HEK293 (cell line): ENCODE measurements around the gene TM4SF5.

Experiments used
- CTCF ChIA-PET: fragments of 350-600 bp; formaldehyde crosslinking; extraction: SDS; loops from one replicate; lab custom pipeline; 2021; ENCODE audit warnings: antibody characterized with exemption; lab: Yijun Ruan, JAX
- POLR2A ChIA-PET: fragments of 300-600 bp; formaldehyde crosslinking; extraction: SDS; loops from one replicate; lab custom pipeline; 2020; ENCODE audit warnings: antibody characterized with exemption, inconsistent platforms; lab: Yijun Ruan, JAX
- H3K27ac ChIP-seq: fragments of 200-500 bp; sonication (Bioruptor generic); 2 replicates; pipeline ENCODE4 v1.5.1; 2014; ENCODE audit warnings: low read depth, low read length, control low read depth, inconsistent platforms; ENCODE audit errors: extremely low read depth
- H3K36me3 ChIP-seq, 2 experiments: fragments of 200-500 bp in 1 of 2; sonication (Bioruptor generic) in 1 of 2; 1 replicate in 1 of 2; 2 replicates in 1 of 2; pipeline ENCODE4 v1.5.1; 2014 to 2017; ENCODE audit warnings: inconsistent platforms in 2 of 2, low read length in 2 of 2; ENCODE audit not compliant: control insufficient read depth in 2 of 2, insufficient read depth in 1 of 2
- H3K4me1 ChIP-seq: fragments of 200-500 bp; sonication (Bioruptor generic); 2 replicates; pipeline ENCODE4 v1.5.1; 2014; ENCODE audit warnings: mild to moderate bottlenecking, low read length, inconsistent platforms; ENCODE audit not compliant: control insufficient read depth, insufficient read depth
- H3K4me3 ChIP-seq: 2 replicates; pipeline ENCODE4 v1.5.1; 2011; ENCODE audit warnings: low read depth, mild to moderate bottlenecking, control low read depth, low read length, moderate library complexity
- H3K9me3 ChIP-seq: fragments of 200-500 bp; sonication (Bioruptor generic); 2 replicates; pipeline ENCODE4 v1.5.1; 2014; ENCODE audit warnings: low read depth, low read length, inconsistent platforms; ENCODE audit not compliant: control insufficient read depth, insufficient read depth
- GLI2 ChIP-seq: fragments of 450-650 bp; formaldehyde crosslinking; IDR thresholded peaks from 2 replicates; pipeline ENCODE4; 2017; ENCODE audit warnings: missing biosample characterization, missing genetic modification characterization, low read depth, borderline replicate concordance
- MZF1 ChIP-seq: fragments of 450-650 bp; formaldehyde crosslinking; IDR thresholded peaks from 2 replicates; pipeline ENCODE4 v1.5.1; 2017; ENCODE audit warnings: missing biosample characterization, missing genetic modification characterization, borderline replicate concordance
- OVOL3 ChIP-seq: fragments of 450-650 bp; formaldehyde crosslinking; IDR thresholded peaks from 2 replicates; pipeline ENCODE4 v1.5.1; 2016; ENCODE audit warnings: missing biosample characterization, missing genetic modification characterization
- PRDM10 ChIP-seq: fragments of 450-650 bp; formaldehyde crosslinking; IDR thresholded peaks from 2 replicates; pipeline ENCODE4 v1.5.1; 2016; ENCODE audit warnings: missing biosample characterization, missing genetic modification characterization
- SP2 ChIP-seq: fragments of 450-650 bp; formaldehyde crosslinking; IDR thresholded peaks from 2 replicates; pipeline ENCODE4 v1.5.1; 2016; ENCODE audit warnings: missing biosample characterization, missing genetic modification characterization
- ZEB2 ChIP-seq: fragments of 450-650 bp; formaldehyde crosslinking; IDR thresholded peaks from 2 replicates; pipeline ENCODE4 v1.5.1; 2016; ENCODE audit warnings: missing biosample characterization, missing genetic modification characterization
- ZNF121 ChIP-seq: fragments of 450-650 bp; formaldehyde crosslinking; IDR thresholded peaks from 2 replicates; pipeline ENCODE4 v1.5.1; 2016; ENCODE audit warnings: missing biosample characterization, missing genetic modification characterization
- ZNF16 ChIP-seq: fragments of 450-650 bp; formaldehyde crosslinking; IDR thresholded peaks from 2 replicates; pipeline ENCODE4 v1.5.1; 2016; ENCODE audit warnings: low read depth, missing biosample characterization, missing genetic modification characterization
- ZNF274 ChIP-seq, 2 experiments: fragments of 200-500 bp in 1 of 2; fragments of 450-650 bp in 1 of 2; sonication (Bioruptor generic) in 1 of 2; formaldehyde crosslinking in 1 of 2; IDR thresholded peaks; 2 replicates each; pipeline versions ENCODE4 v1.5.1 to v1.6.1; 2014 to 2016; ENCODE audit warnings: borderline replicate concordance in 1 of 2, inconsistent platforms in 1 of 2, low read length in 1 of 2, missing biosample characterization in 1 of 2, missing genetic modification characterization in 1 of 2
- ZNF501 ChIP-seq: fragments of 450-650 bp; formaldehyde crosslinking; IDR thresholded peaks from 2 replicates; pipeline ENCODE4 v1.5.1; 2016; ENCODE audit warnings: missing biosample characterization, missing genetic modification characterization
- ZNF513 ChIP-seq: fragments of 450-650 bp; IDR thresholded peaks from 2 replicates; pipeline ENCODE4 v1.5.1; 2018; ENCODE audit warnings: missing biosample characterization, missing genetic modification characterization
- ZNF548 ChIP-seq: fragments of 450-650 bp; formaldehyde crosslinking; IDR thresholded peaks from 2 replicates; pipeline ENCODE4 v1.5.1; 2016; ENCODE audit warnings: missing biosample characterization, missing genetic modification characterization
- ZNF555 ChIP-seq: fragments of 450-650 bp; formaldehyde crosslinking; conservative IDR thresholded peaks from 2 replicates; pipeline ENCODE4 v1.5.1; 2017; ENCODE audit warnings: missing biosample characterization, mild to moderate bottlenecking, missing genetic modification characterization, inconsistent platforms
- ZNF558 ChIP-seq: fragments of 450-650 bp; formaldehyde crosslinking; IDR thresholded peaks from 2 replicates; pipeline ENCODE4 v1.5.1; 2016; ENCODE audit warnings: missing biosample characterization, missing genetic modification characterization
- ZNF837 ChIP-seq: fragments of 450-650 bp; formaldehyde crosslinking; IDR thresholded peaks from 2 replicates; pipeline ENCODE4 v1.5.1; 2016; ENCODE audit warnings: missing biosample characterization, missing genetic modification characterization
- TF ChIP-seq, protein P1 (sequence below): fragments of 450-650 bp; formaldehyde crosslinking; IDR thresholded peaks from 2 replicates; pipeline ENCODE4 v1.5.1; 2016; ENCODE audit warnings: missing biosample characterization, missing genetic modification characterization
- TF ChIP-seq, protein P2 (sequence below): fragments of 450-650 bp; formaldehyde crosslinking; IDR thresholded peaks from 2 replicates; pipeline ENCODE4 v1.5.1; 2016; ENCODE audit warnings: missing biosample characterization, missing genetic modification characterization
- TF ChIP-seq, protein P3 (sequence below): fragments of 450-650 bp; IDR thresholded peaks from 2 replicates; pipeline ENCODE4 v1.5.1; 2018; ENCODE audit warnings: missing biosample characterization, mild to moderate bottlenecking, missing genetic modification characterization

TM4SF5 gene

DNA sequence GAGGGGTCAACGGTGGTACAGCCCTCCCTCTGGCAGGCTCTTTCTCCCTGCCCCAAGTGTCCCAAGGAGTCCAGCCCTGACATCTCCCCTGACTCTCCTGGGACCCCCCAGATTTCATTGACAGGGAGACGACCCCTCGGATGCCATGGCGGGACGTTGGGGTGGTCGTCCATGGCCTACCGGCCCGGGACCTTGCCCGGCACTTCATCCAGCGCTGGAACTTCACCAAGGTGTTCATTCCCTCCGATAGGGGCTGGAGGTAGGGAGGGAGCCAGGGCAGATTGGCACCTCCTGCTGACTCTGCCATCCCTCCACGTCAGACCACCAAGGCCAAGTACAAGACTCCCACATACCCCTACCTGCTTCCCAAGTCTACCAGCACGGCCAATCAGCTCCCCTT, 45.1 kb downstream of the TM4SF5 start (continued):
- TF ChIP-seq PRDM10 (tag by site-specific recombination) (no peak), ZNF837 (tag by site-specific recombination) (no peak), MZF1 (tag by site-specific recombination) (no peak), OVOL3 (no peak), GLI2 (tag by site-specific recombination) (no peak), SP2 (tag by site-specific recombination) (no peak), ZNF558 (tag by site-specific recombination) (no peak), ZEB2 (tag by site-specific recombination) (no peak), ZNF16 (tag by site-specific recombination) (no peak), ZNF121 (tag by site-specific recombination) (no peak), ZNF555 (tag by site-specific recombination) (no peak)

DNA sequence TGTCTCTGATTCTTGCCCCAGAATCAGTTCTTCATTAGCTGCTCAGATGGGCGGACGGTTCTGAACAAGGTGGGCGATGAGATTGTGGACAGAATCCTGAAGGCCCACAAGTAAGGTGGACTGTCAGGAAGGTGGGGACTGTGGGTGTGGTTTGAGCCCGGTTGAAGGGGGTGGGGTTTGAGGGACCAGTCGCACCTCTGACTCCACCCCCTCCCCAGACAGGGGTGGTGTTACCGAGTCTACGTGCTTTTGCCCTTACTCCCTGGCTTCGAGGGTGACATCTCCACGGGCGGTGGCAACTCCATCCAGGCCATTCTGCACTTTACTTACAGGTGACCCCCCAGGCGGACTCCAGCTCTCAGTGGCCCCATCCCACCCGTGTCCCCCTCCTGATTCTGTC, 46.6 kb downstream of the TM4SF5 start:
- ChIA-PET POLR2A (interaction anchor here (1.2 kb wide), 1 partner anchor 12 kb away, joined by 6 read pairs; the partner anchor contains the start of gene PLD2), CTCF (interaction anchor here (1.1 kb wide), 1 partner anchor 63 kb away, joined by 3 read pairs; no protein-coding TSS in a partner anchor)
- peaks cover 0 to 49% of the 10 kb centered on the region in 2 experiments; a peak in 2 of 3 replicates for H3K36me3 ChIP-seq
- H3K4me3 ChIP-seq, result no peak overlapping the region
- TF ChIP-seq, protein P1, sequence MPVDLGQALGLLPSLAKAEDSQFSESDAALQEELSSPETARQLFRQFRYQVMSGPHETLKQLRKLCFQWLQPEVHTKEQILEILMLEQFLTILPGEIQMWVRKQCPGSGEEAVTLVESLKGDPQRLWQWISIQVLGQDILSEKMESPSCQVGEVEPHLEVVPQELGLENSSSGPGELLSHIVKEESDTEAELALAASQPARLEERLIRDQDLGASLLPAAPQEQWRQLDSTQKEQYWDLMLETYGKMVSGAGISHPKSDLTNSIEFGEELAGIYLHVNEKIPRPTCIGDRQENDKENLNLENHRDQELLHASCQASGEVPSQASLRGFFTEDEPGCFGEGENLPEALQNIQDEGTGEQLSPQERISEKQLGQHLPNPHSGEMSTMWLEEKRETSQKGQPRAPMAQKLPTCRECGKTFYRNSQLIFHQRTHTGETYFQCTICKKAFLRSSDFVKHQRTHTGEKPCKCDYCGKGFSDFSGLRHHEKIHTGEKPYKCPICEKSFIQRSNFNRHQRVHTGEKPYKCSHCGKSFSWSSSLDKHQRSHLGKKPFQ (tag by site-specific recombination), result no peak
- TF ChIP-seq ZNF501 (tag by site-specific recombination), result no peak
- no peak for TF ChIP-seq ZEB2 (tag by site-specific recombination)
- no peak for TF ChIP-seq ZNF513 (tag by site-specific recombination)
- no peak for TF ChIP-seq ZNF274 (IDR thresholded peaks at IDR 0.05; ENCODE audit: low read length)
- TF ChIP-seq ZNF274 (tag by site-specific recombination; IDR thresholded peaks at IDR 0.05; ENCODE audit: borderline replicate concordance), result no peak
- TF ChIP-seq, protein P2, sequence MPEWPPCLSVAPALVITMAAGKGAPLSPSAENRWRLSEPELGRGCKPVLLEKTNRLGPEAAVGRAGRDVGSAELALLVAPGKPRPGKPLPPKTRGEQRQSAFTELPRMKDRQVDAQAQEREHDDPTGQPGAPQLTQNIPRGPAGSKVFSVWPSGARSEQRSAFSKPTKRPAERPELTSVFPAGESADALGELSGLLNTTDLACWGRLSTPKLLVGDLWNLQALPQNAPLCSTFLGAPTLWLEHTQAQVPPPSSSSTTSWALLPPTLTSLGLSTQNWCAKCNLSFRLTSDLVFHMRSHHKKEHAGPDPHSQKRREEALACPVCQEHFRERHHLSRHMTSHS, result no peak
- TF ChIP-seq ZNF548 (tag by site-specific recombination), result no peak
- TF ChIP-seq, protein P3, sequence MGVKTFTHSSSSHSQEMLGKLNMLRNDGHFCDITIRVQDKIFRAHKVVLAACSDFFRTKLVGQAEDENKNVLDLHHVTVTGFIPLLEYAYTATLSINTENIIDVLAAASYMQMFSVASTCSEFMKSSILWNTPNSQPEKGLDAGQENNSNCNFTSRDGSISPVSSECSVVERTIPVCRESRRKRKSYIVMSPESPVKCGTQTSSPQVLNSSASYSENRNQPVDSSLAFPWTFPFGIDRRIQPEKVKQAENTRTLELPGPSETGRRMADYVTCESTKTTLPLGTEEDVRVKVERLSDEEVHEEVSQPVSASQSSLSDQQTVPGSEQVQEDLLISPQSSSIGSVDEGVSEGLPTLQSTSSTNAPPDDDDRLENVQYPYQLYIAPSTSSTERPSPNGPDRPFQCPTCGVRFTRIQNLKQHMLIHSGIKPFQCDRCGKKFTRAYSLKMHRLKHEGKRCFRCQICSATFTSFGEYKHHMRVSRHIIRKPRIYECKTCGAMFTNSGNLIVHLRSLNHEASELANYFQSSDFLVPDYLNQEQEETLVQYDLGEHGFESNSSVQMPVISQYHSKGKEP (tag by site-specific recombination), result no peak
- H3K4me1 ChIP-seq, result no peaks in the 10 kb centered on the region
- no peak overlapping the region for H3K27ac ChIP-seq
- H3K9me3 ChIP-seq, result no peaks in the 10 kb centered on the region
